Stomach smooth muscle (tissue), 2 donors: ENCODE measurements around the gene PARVA.
"Not testable (repeated sequence)": the region's sequence is repeated elsewhere in the genome, so short reads cannot be mapped to it uniquely, and the experiment has no call there.

Source experiments
- H3K27ac ChIP-seq: one replicate; pipeline ENCODE4 v1.7.0; 2013; ENCODE audit warnings: mild to moderate bottlenecking, low read length, inconsistent platforms
- H3K27me3 ChIP-seq, 2 donors: one replicate each; pipeline ENCODE4 v1.7.0; 2013; ENCODE audit warnings: low read length in 2 of 2; ENCODE audit not compliant: insufficient read depth in 2 of 2, control insufficient read depth in 1 of 2
- H3K36me3 ChIP-seq, 2 donors: one replicate each; pipeline ENCODE4 v1.7.0; 2013; ENCODE audit warnings: low read length in 2 of 2; ENCODE audit not compliant: control insufficient read depth in 2 of 2, insufficient read depth in 2 of 2
- H3K4me1 ChIP-seq: one replicate; pipeline ENCODE4 v1.7.0; 2013; ENCODE audit warnings: low read length; ENCODE audit not compliant: control insufficient read depth, insufficient read depth
- H3K4me3 ChIP-seq, 2 donors: one replicate each; pipeline ENCODE4 v1.7.0; 2013; ENCODE audit warnings: low read length in 2 of 2
- H3K9ac ChIP-seq, 2 donors: one replicate each; pipeline ENCODE4 v1.7.0; 2013; ENCODE audit warnings: low read length in 2 of 2, mild to moderate bottlenecking in 1 of 2
- H3K9me3 ChIP-seq, 2 donors: one replicate each; pipeline ENCODE4 v1.7.0; 2013; ENCODE audit warnings: low read length in 2 of 2; ENCODE audit not compliant: control insufficient read depth in 2 of 2
- donor health status: healthy.
- donor health status: Pancreatic carcinoma.

PARVA gene

GRCh38 chr11:12377106-12377823, at the start of gene PARVA:
Gene PARVA (plus strand): TSS chr11:12377571. CDS start chr11:12377648, 77 bp downstream.
- Histone ChIP-seq H3K27ac (peak within 1 kb of the TSS; percentile 97), H3K36me3 (peaks cover 3 to 6% of the 10 kb centered on the region in 2 donors), H3K4me1 (peaks cover 31% of the 10 kb centered on the region), H3K9ac (peak within 1 kb of the TSS; percentile 78 to 99), H3K9me3 (no peaks in the 10 kb centered on the region), H3K27me3 (no peaks in the 10 kb centered on the region), H3K4me3 (peak within 1 kb of the TSS; percentile 60 to 87)

- H3K36me3 ChIP-seq = no peaks in the 10 kb centered on the region
- no peaks in the 10 kb centered on the region for H3K9me3 ChIP-seq
- no peaks in the 10 kb centered on the region for H3K27me3 ChIP-seq
- peak overlapping the region in 1 of 2 donors; percentile 47 for H3K9ac ChIP-seq
- H3K27ac ChIP-seq = peak overlapping the region; percentile 37
- no peak overlapping the region for H3K4me3 ChIP-seq
- H3K4me1 ChIP-seq = peaks cover 30% of the 10 kb centered on the region
Measured at GRCh38 chr11:12329169-12329568, 48.2 kb upstream of the PARVA start.

- Histone ChIP-seq H3K36me3 (no peaks in the 10 kb centered on the region), H3K27me3 (no peaks in the 10 kb centered on the region), H3K9ac (no peak overlapping the region), H3K9me3 (no peaks in the 10 kb centered on the region), H3K4me1 (peaks cover 30% of the 10 kb centered on the region), H3K27ac (peak overlapping the region; percentile 62), H3K4me3 (peak overlapping the region in 1 of 2 donors; percentile 35)
Measured at GRCh38 chr11:12329797-12330196, 47.6 kb upstream of the PARVA start.

- H3K27ac ChIP-seq = peak overlapping the region; percentile 62
Measured at GRCh38 chr11:12330485-12331231, 46.7 kb upstream of the PARVA start.

GRCh38 chr11:12331239-12331874, 46.0 kb upstream of the PARVA start:
- peak overlapping the region; percentile 8 to 9 for H3K4me3 ChIP-seq
- H3K27me3 ChIP-seq = no peaks in the 10 kb centered on the region
- no peaks in the 10 kb centered on the region for H3K36me3 ChIP-seq
- no peaks in the 10 kb centered on the region for H3K9me3 ChIP-seq
- peaks cover 24% of the 10 kb centered on the region for H3K4me1 ChIP-seq
- peak overlapping the region; percentile 62 for H3K27ac ChIP-seq
- peak overlapping the region in 1 of 2 donors; percentile 53 for H3K9ac ChIP-seq

More at GRCh38 chr11:12330485-12331231, 46.7 kb upstream of the PARVA start:
- Histone ChIP-seq H3K36me3 (no peaks in the 10 kb centered on the region), H3K4me1 (peaks cover 29% of the 10 kb centered on the region), H3K9ac (peak overlapping the region; percentile 29 to 53), H3K27me3 (no peaks in the 10 kb centered on the region), H3K4me3 (peak overlapping the region; percentile 8 to 9), H3K9me3 (no peaks in the 10 kb centered on the region)

- H3K36me3 ChIP-seq = no peaks in the 10 kb centered on the region
- no peaks in the 10 kb centered on the region for H3K4me1 ChIP-seq
- H3K27me3 ChIP-seq = no peaks in the 10 kb centered on the region
- H3K4me3 ChIP-seq = no peak overlapping the region
- no peaks in the 10 kb centered on the region for H3K9me3 ChIP-seq
- no peak overlapping the region for H3K27ac ChIP-seq
- no peak overlapping the region for H3K9ac ChIP-seq
Measured at GRCh38 chr11:12343526-12343925, 33.8 kb upstream of the PARVA start.

GRCh38 chr11:12353534-12353933, 23.8 kb upstream of the PARVA start:
- H3K27me3 ChIP-seq = no peaks in the 10 kb centered on the region
- no peaks in the 10 kb centered on the region for H3K9me3 ChIP-seq

GRCh38 chr11:12354750-12355545, 22.4 kb upstream of the PARVA start:
- H3K27me3 ChIP-seq = no peaks in the 10 kb centered on the region

More at GRCh38 chr11:12353534-12353933, 23.8 kb upstream of the PARVA start:
- H3K36me3 ChIP-seq = no peaks in the 10 kb centered on the region
- H3K9ac ChIP-seq = no peak overlapping the region
- H3K27ac ChIP-seq = no peak overlapping the region
- no peaks in the 10 kb centered on the region for H3K4me1 ChIP-seq
- H3K4me3 ChIP-seq = no peak overlapping the region

GRCh38 chr11:12356944-12357655, 20.3 kb upstream of the PARVA start:
- Histone ChIP-seq H3K9me3 (no peaks in the 10 kb centered on the region), H3K27me3 (no peaks in the 10 kb centered on the region), H3K4me1 (no peaks in the 10 kb centered on the region), H3K36me3 (no peaks in the 10 kb centered on the region), H3K9ac (no peak overlapping the region), H3K4me3 (no peak overlapping the region), H3K27ac (no peak overlapping the region)

More at GRCh38 chr11:12354750-12355545, 22.4 kb upstream of the PARVA start:
- H3K9ac ChIP-seq = no peak overlapping the region
- H3K9me3 ChIP-seq = no peaks in the 10 kb centered on the region
- no peak overlapping the region for H3K4me3 ChIP-seq
- no peaks in the 10 kb centered on the region for H3K4me1 ChIP-seq
- H3K36me3 ChIP-seq = no peaks in the 10 kb centered on the region
- no peak overlapping the region for H3K27ac ChIP-seq

GRCh38 chr11:12357697-12358096, 19.7 kb upstream of the PARVA start:
- not testable (repeated sequence) for H3K9me3 ChIP-seq, H3K36me3 ChIP-seq, H3K27ac ChIP-seq, H3K4me1 ChIP-seq, H3K27me3 ChIP-seq, H3K9ac ChIP-seq, H3K4me3 ChIP-seq
